Activated CD4-positive, alpha-beta T cell treated with anti-CD3 and anti-CD28 coated beads, Interleukin-2, amount 50 U/mL, for 4 hours (primary cell): Measurements from ENCODE around the gene LRRC3B.

Experiments used
- DNase-seq, 2 experiments: peaks; one replicate each; pipeline ENCODE4 v3.0.0-alpha.2; 2020

Gene LRRC3B

GRCh38 chr3:26634601-26635000 is 12.0 kb downstream of the LRRC3B start:
- no peak for DNase-seq

GRCh38 chr3:26636096-26636727 is 13.6 kb downstream of the LRRC3B start:
- no peak for DNase-seq

GRCh38 chr3:26637698-26638097 is 15.1 kb downstream of the LRRC3B start:
- DNase-seq: no peak

GRCh38 chr3:26638113-26638512 is 15.5 kb downstream of the LRRC3B start:
- DNase-seq: no peak

- DNase-seq: no peak
Observed at GRCh38 chr3:26639339-26639738, 16.8 kb downstream of the LRRC3B start.

GRCh38 chr3:26647078-26647477 is 24.5 kb downstream of the LRRC3B start:
- DNase-seq: no peak

GRCh38 chr3:26648461-26648860 is 25.9 kb downstream of the LRRC3B start:
- DNase-seq: no peak

- DNase-seq: no peak
Observed at GRCh38 chr3:26652164-26652563, 29.6 kb downstream of the LRRC3B start.

- no peak for DNase-seq
Observed at GRCh38 chr3:26653811-26654425, 31.3 kb downstream of the LRRC3B start.

GRCh38 chr3:26655231-26655630 is 32.7 kb downstream of the LRRC3B start:
- DNase-seq: no peak

GRCh38 chr3:26657348-26657976 is 34.9 kb downstream of the LRRC3B start:
- DNase-seq: no peak

GRCh38 chr3:26668171-26668570 is 45.6 kb downstream of the LRRC3B start:
- no peak for DNase-seq

GRCh38 chr3:26668696-26669095 is 46.1 kb downstream of the LRRC3B start:
- DNase-seq: no peak

GRCh38 chr3:26675336-26675735 is 52.8 kb downstream of the LRRC3B start:
- DNase-seq: no peak

- DNase-seq: no peak
Observed at GRCh38 chr3:26681632-26682031, 59.1 kb downstream of the LRRC3B start.

GRCh38 chr3:26682406-26682805 is 59.8 kb downstream of the LRRC3B start:
- no peak for DNase-seq

GRCh38 chr3:26683902-26684301 is 61.3 kb downstream of the LRRC3B start:
- no peak for DNase-seq

- DNase-seq: no peak
Observed at GRCh38 chr3:26687466-26687865, 64.9 kb downstream of the LRRC3B start.

- DNase-seq: no peak
Observed at GRCh38 chr3:26699553-26699952, 77.0 kb downstream of the LRRC3B start.

- DNase-seq: no peak
Observed at GRCh38 chr3:26703519-26703918, 80.9 kb downstream of the LRRC3B start.

GRCh38 chr3:26704736-26705135 is 82.2 kb downstream of the LRRC3B start:
- DNase-seq: no peak

GRCh38 chr3:26708501-26708900 is 85.9 kb downstream of the LRRC3B start:
- DNase-seq: no peak

- no peak for DNase-seq
Observed at GRCh38 chr3:26712211-26713026, 89.8 kb downstream of the LRRC3B start.

GRCh38 chr3:26713091-26713490 is 90.5 kb downstream of the LRRC3B start:
- no peak for DNase-seq
